ENCODE results near the gene PCDHGB3.
"Not testable (repeated sequence)": the region's sequence is repeated elsewhere in the genome, so short reads cannot be mapped to it uniquely, and the experiment has no call there.

The PCDHGB3 gene

GRCh38 chr5:141359790-141360426 lies 10.1 kb upstream of the PCDHGB3 start, which contains the start of gene PCDHGB2:
PCDHGB2 (plus strand) TSS chr5:141359994; CDS start chr5:141360136, 142 bp downstream.
- DNase-seq, result peak; percentile 53

- no peak for DNase-seq
These were observed 9.4 kb upstream of the PCDHGB3 start for GRCh38 chr5:141360685-141361084.

- no peak for DNase-seq
These were observed 7.3 kb upstream of the PCDHGB3 start for GRCh38 chr5:141362719-141363118.

GRCh38 chr5:141363952-141364660 lies 5.9 kb upstream of the PCDHGB3 start, which contains the start of gene PCDHGA5:
PCDHGA5 (plus strand) TSS chr5:141364162; CDS start chr5:141364331, 169 bp downstream.
- DNase-seq, result no peak

- DNase-seq, result no peak
These were observed 3.8 kb upstream of the PCDHGB3 start for GRCh38 chr5:141366016-141366896.

- no peak for DNase-seq
These were observed 1.8 kb downstream of the PCDHGB3 start for GRCh38 chr5:141371572-141372475.

- DNase-seq, result peak; percentile 32
These were observed 3.8 kb downstream of the PCDHGB3 start, which contains the start of gene PCDHGA6 for GRCh38 chr5:141373673-141374317. PCDHGA6 (plus strand) TSS chr5:141373891; CDS start chr5:141374084, 193 bp downstream.

- DNase-seq, result no peak
These were observed 4.6 kb downstream of the PCDHGB3 start for GRCh38 chr5:141374627-141375026.

- DNase-seq, result not testable (repeated sequence)
These were observed 5.6 kb downstream of the PCDHGB3 start for GRCh38 chr5:141375444-141376155.

GRCh38 chr5:141382469-141383294 lies 12.6 kb downstream of the PCDHGB3 start, which contains the start of gene PCDHGA7:
PCDHGA7 (plus strand) TSS chr5:141382742; CDS start chr5:141382900, 158 bp downstream.
- DNase-seq, result peak; percentile 63

- no peak for DNase-seq
These were observed 13.3 kb downstream of the PCDHGB3 start for GRCh38 chr5:141383345-141383744.

- no peak for DNase-seq
These were observed 14.6 kb downstream of the PCDHGB3 start for GRCh38 chr5:141384471-141385267.

- DNase-seq, result not testable (repeated sequence)
These were observed 17.7 kb downstream of the PCDHGB3 start, which contains the start of gene PCDHGB4 for GRCh38 chr5:141387557-141388311. PCDHGB4 (plus strand) TSS chr5:141387698; CDS start chr5:141387885, 187 bp downstream.

- DNase-seq, result no peak
These were observed 18.6 kb downstream of the PCDHGB3 start for GRCh38 chr5:141388661-141389060.

- DNase-seq, result no peak
These were observed 19.4 kb downstream of the PCDHGB3 start for GRCh38 chr5:141389153-141390042.

- DNase-seq, result no peak
These were observed 22.6 kb downstream of the PCDHGB3 start, which contains the start of gene PCDHGA8 for GRCh38 chr5:141392429-141393198. PCDHGA8 (plus strand) TSS chr5:141392633; CDS start chr5:141392814, 181 bp downstream.
